Tibial nerve (tissue), 4 donors: ENCODE measurements around the gene GUK1. TPM values are rescaled to one million over a fixed set of nuclear protein-coding genes. Genes with fewer than 3 reads are reported as not detected.
"Not testable (repeated sequence)": the region's sequence is repeated elsewhere in the genome, so short reads cannot be mapped to it uniquely, and the experiment has no call there.

Experiments used
- DNase-seq, 2 donors: peaks; one replicate each; pipeline ENCODE4 v3.0.0-alpha.2; 2019; ENCODE audit warnings: low spot score in 2 of 2
- H3K27ac ChIP-seq, 4 donors: fragments of 200-600 bp; sonication (generic) in 3 of 4; one replicate each; pipeline ENCODE4 v1.5.1; 2017 to 2019; ENCODE audit warnings: mild to moderate bottlenecking in 1 of 4
- H3K27me3 ChIP-seq, 2 donors: fragments of 200-600 bp; sonication (generic) in 1 of 2; one replicate each; pipeline versions ENCODE4 v1.5.1 to v1.6.0; 2017 to 2019
- H3K36me3 ChIP-seq, 3 donors: fragments of 200-600 bp; sonication (generic); one replicate each; pipeline ENCODE4 v1.5.1; 2018 to 2019
- H3K4me1 ChIP-seq, 4 donors: fragments of 200-600 bp; sonication (generic) in 3 of 4; one replicate each; pipeline ENCODE4 v1.5.1; 2017 to 2019
- H3K4me3 ChIP-seq, 4 donors: fragments of 200-600 bp; sonication (generic) in 3 of 4; one replicate each; pipeline ENCODE4 v1.5.1; 2017 to 2019; ENCODE audit warnings: mild to moderate bottlenecking in 1 of 4, moderate library complexity in 1 of 4
- H3K9me3 ChIP-seq, 4 donors: fragments of 200-600 bp; sonication (generic) in 3 of 4; one replicate each; pipeline ENCODE4 v1.5.1; 2017 to 2019
- CTCF ChIP-seq, 5 experiments: fragments of 200-600 bp in 3 of 5; fragments of 450-650 bp in 2 of 5; sonication (generic) in 3 of 5; IDR thresholded peaks; one replicate each; pipeline ENCODE4 v1.5.1; 2016 to 2019; ENCODE audit warnings: antibody characterized with exemption in 5 of 5, mild to moderate bottlenecking in 3 of 5, moderate library complexity in 2 of 5
- EP300 ChIP-seq, 2 donors: sonication (generic); formaldehyde crosslinking; IDR thresholded peaks; one replicate each; pipeline ENCODE4 v1.6.1; 2017; ENCODE audit warnings: antibody characterized with exemption in 2 of 2, mild to moderate bottlenecking in 1 of 2
- POLR2A ChIP-seq, 2 donors: fragments of 450-650 bp; IDR thresholded peaks; one replicate each; pipeline ENCODE4 v1.6.1; 2017; ENCODE audit warnings: antibody characterized with exemption in 2 of 2, mild to moderate bottlenecking in 2 of 2, moderate library complexity in 2 of 2
- WGBS, 2 donors: methylation state at CpG; one replicate each; pipeline ENCODE4 v1.1.5; 2018; 5-methylcytosine and 5-hydroxymethylcytosine counted together
- total RNA-seq, 4 donors: library from RNA; depleted of rRNA; stranded (reverse); fragments of >200 nt; gene quantifications; one replicate each; pipeline ENCODE4 v1.1.0, GENCODE V29; 2016

The GUK1 gene
- total RNA-seq, 4 donors from 2014 or later, result 501 to 540 (median 510) TPM

GRCh38 chr1:228170666-228171065, 30.6 kb downstream of the GUK1 start:
- H3K4me3 ChIP-seq, result no peak overlapping the region
- H3K9me3 ChIP-seq, result no peaks in the 10 kb centered on the region
- no peaks in the 10 kb centered on the region for H3K27me3 ChIP-seq
- WGBS, 2 donors, result 85 to 88% methylated on average over 7 of the region's 7 CpGs
- DNase-seq, result no peak
- H3K4me1 ChIP-seq, result peaks cover 0 to 18% (median 0%) of the 10 kb centered on the region in 4 donors
- no peak overlapping the region for H3K27ac ChIP-seq
- peaks cover 0 to 16% (median 0%) of the 10 kb centered on the region in 3 donors for H3K36me3 ChIP-seq
- TF ChIP-seq POLR2A (IDR thresholded peaks at IDR 0.05) (no peak), CTCF (IDR thresholded peaks at IDR 0.05) (no peak), EP300 (IDR thresholded peaks at IDR 0.05) (no peak)

- no peak for DNase-seq
- WGBS, 2 donors, result 79 to 80% methylated on average over 9 to 10 of the region's 10 CpGs
Observed at GRCh38 chr1:228171221-228171891, 31.3 kb downstream of the GUK1 start.

GRCh38 chr1:228172591-228173527, 32.8 kb downstream of the GUK1 start:
- no peak overlapping the region for H3K4me3 ChIP-seq
- peaks cover 0 to 10% (median 0%) of the 10 kb centered on the region in 4 donors for H3K4me1 ChIP-seq
- no peaks in the 10 kb centered on the region for H3K27me3 ChIP-seq
- no peak for DNase-seq
- H3K9me3 ChIP-seq, result no peaks in the 10 kb centered on the region
- peaks cover 0 to 31% (median 0%) of the 10 kb centered on the region in 3 donors for H3K36me3 ChIP-seq
- no peak overlapping the region for H3K27ac ChIP-seq
- WGBS, 2 donors, result 84 to 90% methylated on average over 16 to 21 of the region's 21 CpGs
- TF ChIP-seq EP300 (IDR thresholded peaks at IDR 0.05) (no peak), CTCF (IDR thresholded peaks at IDR 0.05) (no peak), POLR2A (IDR thresholded peaks at IDR 0.05) (no peak)

More at GRCh38 chr1:228171221-228171891, 31.3 kb downstream of the GUK1 start:
- Histone ChIP-seq H3K4me3 (no peak overlapping the region), H3K4me1 (peaks cover 0 to 18% (median 0%) of the 10 kb centered on the region in 4 donors), H3K27ac (no peak overlapping the region), H3K9me3 (no peaks in the 10 kb centered on the region), H3K36me3 (peaks cover 0 to 23% (median 0%) of the 10 kb centered on the region in 3 donors), H3K27me3 (no peaks in the 10 kb centered on the region)
- no peak for TF ChIP-seq CTCF (IDR thresholded peaks at IDR 0.05)

GRCh38 chr1:228173528-228174481, 33.7 kb downstream of the GUK1 start:
- DNase-seq, H3K27ac ChIP-seq, H3K4me3 ChIP-seq, H3K9me3 ChIP-seq, H3K27me3 ChIP-seq: not testable (repeated sequence)
- Histone ChIP-seq H3K36me3 (peaks cover 0 to 30% (median 0%) of the 10 kb centered on the region in 3 donors), H3K4me1 (peaks cover 0 to 17% (median 0%) of the 10 kb centered on the region in 4 donors)
- WGBS, 2 donors, result 61 to 82% methylated on average over 3 to 23 of the region's 69 CpGs
